IMR-90 (cell line): ENCODE results near the gene KLHL29.

Source experiments
- BHLHE40 ChIP-seq: fragments of 150-350 bp; IDR thresholded peaks from 2 replicates; pipeline ENCODE4 v1.6.1; 2016; ENCODE audit warnings: mild to moderate bottlenecking, low read depth, low read length
- CEBPB ChIP-seq: IDR thresholded peaks from 2 replicates; pipeline ENCODE4 v1.6.1; 2012; ENCODE audit warnings: low read depth, low read length, improper control_type of control experiment
- CTCF ChIP-seq: conservative IDR thresholded peaks from 2 replicates; pipeline ENCODE4 v1.5.1; 2012; ENCODE audit warnings: mild to moderate bottlenecking, low read depth, low read length, improper control_type of control experiment
- POLR2A ChIP-seq: IDR thresholded peaks from 2 replicates; pipeline ENCODE4 v1.6.1; 2012; ENCODE audit warnings: mild to moderate bottlenecking, low read depth, low read length
- SMC3 ChIP-seq: fragments of 150-350 bp; IDR thresholded peaks from 2 replicates; pipeline ENCODE4 v1.6.1; 2016; ENCODE audit warnings: low read depth, mild to moderate bottlenecking, antibody characterized with exemption, low read length, moderate library complexity
- TF ChIP-seq, protein P1 (sequence below): fragments of 150-350 bp; IDR thresholded peaks from 2 replicates; pipeline ENCODE4 v1.6.1; 2016; ENCODE audit warnings: low read depth, mild to moderate bottlenecking, low read length, moderate library complexity, borderline replicate concordance

- TF ChIP-seq, protein P1, sequence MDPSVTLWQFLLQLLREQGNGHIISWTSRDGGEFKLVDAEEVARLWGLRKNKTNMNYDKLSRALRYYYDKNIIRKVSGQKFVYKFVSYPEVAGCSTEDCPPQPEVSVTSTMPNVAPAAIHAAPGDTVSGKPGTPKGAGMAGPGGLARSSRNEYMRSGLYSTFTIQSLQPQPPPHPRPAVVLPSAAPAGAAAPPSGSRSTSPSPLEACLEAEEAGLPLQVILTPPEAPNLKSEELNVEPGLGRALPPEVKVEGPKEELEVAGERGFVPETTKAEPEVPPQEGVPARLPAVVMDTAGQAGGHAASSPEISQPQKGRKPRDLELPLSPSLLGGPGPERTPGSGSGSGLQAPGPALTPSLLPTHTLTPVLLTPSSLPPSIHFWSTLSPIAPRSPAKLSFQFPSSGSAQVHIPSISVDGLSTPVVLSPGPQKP = no peak
- TF ChIP-seq SMC3 = no peak
- no peak for TF ChIP-seq CEBPB
- no peak for TF ChIP-seq CTCF
- no peak for TF ChIP-seq POLR2A
- no peak for TF ChIP-seq BHLHE40
Measured at GRCh38 chr2:23513245-23513871, 128.4 kb downstream of the KLHL29 start.
